HG03139 (cell line): ENCODE results near the gene MCM7.

Experiments used
- ATAC-seq: cut with Tn5 transposase; IDR thresholded peaks from one replicate; pipeline ENCODE4 v1.9.1; 2021; ENCODE audit not compliant: unreplicated experiment

The MCM7 gene

GRCh38 chr7:100124301-100125230, 23.4 kb upstream of the MCM7 start:
- no peak for ATAC-seq

- ATAC-seq = no peak
Measured at GRCh38 chr7:100122568-100122967, 21.4 kb upstream of the MCM7 start.

GRCh38 chr7:100122067-100122466, 20.9 kb upstream of the MCM7 start:
- no peak for ATAC-seq

GRCh38 chr7:100120733-100121036, 19.5 kb upstream of the MCM7 start:
- no peak for ATAC-seq

GRCh38 chr7:100119970-100120732, 19.0 kb upstream of the MCM7 start:
- ATAC-seq = peak; percentile 14

GRCh38 chr7:100119072-100119969, 18.1 kb upstream of the MCM7 start, which contains the start of the genes CNPY4 and TAF6:
Gene CNPY4, plus strand, starts transcription at chr7:100119634. Its CDS starts 111 bp downstream, at chr7:100119745.
Gene TAF6, minus strand, starts transcription at chr7:100119358. Its CDS starts 5,149 bp downstream, at chr7:100114209.
- ATAC-seq = peak; percentile 62

- no peak for ATAC-seq
Measured at GRCh38 chr7:100118388-100119071, 17.3 kb upstream of the MCM7 start.

- no peak for ATAC-seq
Measured at GRCh38 chr7:100115026-100115425, 13.8 kb upstream of the MCM7 start.

GRCh38 chr7:100111914-100112313, 10.7 kb upstream of the MCM7 start:
- no peak for ATAC-seq

GRCh38 chr7:100111156-100111555, 10.0 kb upstream of the MCM7 start:
- no peak for ATAC-seq

GRCh38 chr7:100109521-100110163, 8.4 kb upstream of the MCM7 start:
- ATAC-seq = no peak

GRCh38 chr7:100107890-100108289, 6.7 kb upstream of the MCM7 start:
- ATAC-seq = no peak

GRCh38 chr7:100107125-100107737, 6.0 kb upstream of the MCM7 start:
- no peak for ATAC-seq

GRCh38 chr7:100106633-100107032, 5.4 kb upstream of the MCM7 start:
- no peak for ATAC-seq

- ATAC-seq = no peak
Measured at GRCh38 chr7:100105534-100105933, 4.3 kb upstream of the MCM7 start.

- ATAC-seq = no peak
Measured at GRCh38 chr7:100102950-100103840, 2.0 kb upstream of the MCM7 start.

- ATAC-seq = peak; percentile 52
Measured at GRCh38 chr7:100100420-100101015, 679 bp downstream of the MCM7 start.

GRCh38 chr7:100099452-100099851, 1.7 kb downstream of the MCM7 start:
- ATAC-seq = no peak
